Stimulated activated CD4-positive, alpha-beta T cell treated with anti-CD3 and anti-CD28 coated beads, Interleukin-12 subunit alpha, Interleukin-12 subunit beta, amount 100 ng/mL, for 24 hours (primary cell): Measurements from ENCODE around the gene NBEA.

Experiments
- DNase-seq, 2 experiments: peaks; one replicate each; pipeline ENCODE4 v3.0.0-alpha.2; 2020; ENCODE audit warnings: low read depth in 2 of 2

Gene NBEA

DNA sequence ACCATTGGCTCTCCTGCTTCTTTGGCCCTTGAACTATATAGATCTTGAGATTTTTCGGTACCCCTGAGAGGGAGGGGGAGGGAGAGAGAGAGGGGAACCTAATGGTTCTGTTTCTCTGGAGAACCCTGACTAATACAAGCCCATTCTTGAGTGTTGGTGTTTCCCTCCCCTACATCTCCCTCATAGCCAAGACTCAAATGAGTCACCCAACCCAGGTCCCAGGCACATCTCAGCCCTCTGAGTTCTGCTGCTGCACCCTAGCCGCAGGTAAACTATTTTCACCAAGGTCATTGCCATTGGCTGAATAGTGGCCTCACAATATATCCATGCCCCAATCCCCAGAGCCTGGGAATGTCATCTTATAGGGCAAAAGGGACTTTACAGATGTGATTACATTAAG, 760.2 kb downstream of the NBEA start:
- DNase-seq: no peak

DNA sequence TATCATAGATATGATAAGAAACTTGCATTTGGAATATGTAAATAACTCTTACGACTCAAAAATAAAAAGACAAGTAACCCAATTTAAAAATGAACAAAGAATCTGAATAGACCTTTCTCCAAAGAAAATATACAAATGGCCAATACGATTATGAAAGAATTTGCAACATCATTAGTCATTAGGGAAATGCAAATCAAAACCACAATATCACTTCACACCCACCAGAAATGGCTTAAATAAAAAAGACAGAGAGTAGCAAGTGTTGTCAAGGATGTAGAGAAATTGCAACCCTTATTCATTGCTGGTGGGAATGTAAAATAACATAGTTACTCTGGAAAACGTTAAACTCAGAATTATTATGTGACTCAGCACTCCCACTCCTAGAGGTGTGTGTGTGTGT, 761.0 kb downstream of the NBEA start:
- no peak for DNase-seq

DNA sequence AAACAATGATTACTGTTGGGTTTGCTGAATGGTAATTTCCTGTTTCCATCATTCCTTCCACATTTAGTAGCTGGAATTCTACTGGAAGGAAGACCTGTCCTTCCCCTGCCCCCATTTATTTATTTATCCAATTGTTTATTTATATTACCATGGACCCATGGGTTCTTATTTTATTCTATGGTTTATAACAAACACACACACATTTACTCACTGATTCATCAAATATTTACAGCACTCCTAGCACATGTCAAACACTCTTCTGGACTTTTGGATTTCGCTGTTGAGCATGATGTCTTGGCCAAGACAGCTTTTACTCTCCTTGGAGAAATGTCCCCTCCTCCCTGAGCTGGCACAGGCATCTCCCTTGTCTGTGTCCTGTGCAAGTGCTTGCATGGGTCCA, 762.3 kb downstream of the NBEA start:
- no peak for DNase-seq

DNA sequence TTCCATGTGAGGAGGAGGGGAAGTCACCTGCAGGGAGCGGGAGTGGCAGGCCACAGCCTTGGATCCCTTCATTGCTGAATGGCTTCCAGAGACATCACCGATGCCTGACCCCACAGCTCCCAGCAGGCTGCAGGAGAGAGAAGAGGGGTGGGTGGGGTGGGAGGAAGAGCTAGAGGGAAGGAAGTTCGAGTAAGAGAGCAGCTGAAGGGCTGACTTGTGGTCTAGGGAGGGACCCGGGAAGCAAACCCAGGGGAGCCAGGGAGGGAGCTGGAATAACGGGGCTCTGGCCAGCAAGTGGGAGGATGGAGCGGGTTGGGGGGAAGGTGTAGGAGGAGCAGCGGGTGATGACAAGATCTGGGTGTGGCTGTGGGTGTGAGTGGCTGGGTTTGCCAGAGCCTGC, 764.2 kb downstream of the NBEA start:
- no peak for DNase-seq

DNA sequence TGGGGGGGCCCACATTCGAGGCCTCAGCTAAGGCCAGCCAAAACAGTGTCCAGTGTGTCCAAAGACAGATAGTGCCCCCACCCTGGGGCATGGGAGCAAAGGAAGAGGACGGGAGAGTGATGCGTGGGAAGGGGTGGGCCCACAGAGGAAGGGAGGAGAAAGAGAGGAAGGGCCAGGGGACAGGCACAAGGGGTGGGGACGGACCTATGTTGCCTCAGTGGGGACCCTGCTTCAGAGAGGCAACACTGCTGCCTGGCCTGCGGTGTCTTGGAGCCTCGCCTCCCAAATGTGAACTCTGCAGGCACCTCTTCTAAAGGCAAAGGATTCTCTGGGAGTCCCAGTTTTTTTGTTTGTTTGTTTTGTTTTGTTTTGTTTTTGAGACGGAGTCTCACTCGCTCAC, 764.7 kb downstream of the NBEA start:
- DNase-seq: no peak

DNA sequence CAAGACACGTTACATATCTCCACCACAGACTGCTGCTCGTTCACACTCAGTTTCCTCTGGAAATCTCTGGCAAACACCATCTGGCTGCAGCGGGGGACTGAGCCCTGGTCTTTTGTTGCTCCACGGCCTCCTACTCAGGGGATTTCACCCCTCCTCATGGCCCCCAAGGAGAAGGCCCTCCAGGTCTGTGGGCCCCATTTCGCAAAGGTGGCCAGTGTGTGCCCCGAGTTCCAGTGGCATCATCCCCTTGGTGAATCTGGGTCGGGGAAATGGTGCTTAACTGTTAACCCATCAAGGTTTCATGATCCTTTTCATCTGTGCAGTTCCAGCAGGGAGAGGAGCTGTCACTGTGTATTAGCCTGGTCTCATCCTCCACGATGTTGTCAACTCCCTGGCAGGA, 769.8 kb downstream of the NBEA start:
- no peak for DNase-seq

DNA sequence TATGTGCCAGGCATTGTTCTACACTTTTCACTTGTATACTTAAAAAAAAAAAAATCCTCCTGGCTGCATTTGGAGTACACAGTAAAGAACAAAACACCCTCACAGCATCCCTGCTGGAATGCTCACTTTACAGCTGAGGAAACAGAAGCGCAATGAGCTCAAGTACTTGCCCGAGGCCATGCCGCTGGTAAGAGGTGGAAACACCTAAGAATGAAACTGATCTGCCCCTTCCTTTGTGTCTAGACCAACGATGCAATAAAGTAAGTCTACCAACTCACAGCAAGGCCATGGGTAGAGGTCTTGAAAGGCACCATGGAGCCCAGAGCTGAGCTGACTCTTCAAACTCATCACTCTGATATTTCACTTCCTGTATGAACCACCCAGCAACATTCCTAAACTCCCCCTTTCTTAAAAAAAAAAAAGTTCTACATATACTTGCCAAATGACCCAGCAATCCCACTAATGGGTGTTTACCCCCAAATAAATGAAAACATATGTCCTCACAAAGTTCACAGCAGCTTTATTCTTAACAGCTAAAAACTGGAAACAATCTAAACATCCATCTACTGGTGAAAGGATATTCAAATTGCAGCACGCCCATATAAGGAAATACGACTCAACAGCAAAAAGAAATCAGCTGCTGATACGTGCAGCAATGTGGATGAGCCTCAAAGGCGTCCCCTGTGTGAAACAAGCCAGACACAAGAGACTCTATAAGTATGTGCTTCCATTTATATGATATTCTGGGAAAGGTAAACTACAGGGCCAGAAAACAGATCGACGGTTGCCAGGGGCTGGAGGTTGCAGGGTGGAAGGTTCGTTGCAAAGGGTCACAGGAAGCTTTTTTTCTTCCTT, 771.1 kb downstream of the NBEA start:
- DNase-seq: no peak

DNA sequence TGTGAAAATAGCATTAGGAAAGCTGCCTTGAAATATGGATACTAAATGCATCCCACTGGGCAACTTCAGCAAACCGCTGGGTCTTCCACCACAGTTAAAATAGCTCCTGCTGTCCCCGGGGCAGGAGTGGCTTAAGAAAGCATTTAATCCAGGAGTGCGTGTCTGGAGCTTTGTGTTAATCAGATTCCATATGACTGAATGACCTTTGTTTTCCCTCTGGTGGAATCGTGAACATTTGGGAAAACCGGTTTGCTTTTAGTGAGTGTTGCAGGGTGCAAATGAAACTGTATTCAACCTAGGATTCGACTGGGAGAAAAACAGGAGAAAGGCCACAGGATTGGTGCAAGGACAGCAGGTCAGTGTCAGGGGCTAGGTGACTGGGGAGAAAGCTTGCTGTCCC, 772.1 kb downstream of the NBEA start:
- DNase-seq: no peak

DNA sequence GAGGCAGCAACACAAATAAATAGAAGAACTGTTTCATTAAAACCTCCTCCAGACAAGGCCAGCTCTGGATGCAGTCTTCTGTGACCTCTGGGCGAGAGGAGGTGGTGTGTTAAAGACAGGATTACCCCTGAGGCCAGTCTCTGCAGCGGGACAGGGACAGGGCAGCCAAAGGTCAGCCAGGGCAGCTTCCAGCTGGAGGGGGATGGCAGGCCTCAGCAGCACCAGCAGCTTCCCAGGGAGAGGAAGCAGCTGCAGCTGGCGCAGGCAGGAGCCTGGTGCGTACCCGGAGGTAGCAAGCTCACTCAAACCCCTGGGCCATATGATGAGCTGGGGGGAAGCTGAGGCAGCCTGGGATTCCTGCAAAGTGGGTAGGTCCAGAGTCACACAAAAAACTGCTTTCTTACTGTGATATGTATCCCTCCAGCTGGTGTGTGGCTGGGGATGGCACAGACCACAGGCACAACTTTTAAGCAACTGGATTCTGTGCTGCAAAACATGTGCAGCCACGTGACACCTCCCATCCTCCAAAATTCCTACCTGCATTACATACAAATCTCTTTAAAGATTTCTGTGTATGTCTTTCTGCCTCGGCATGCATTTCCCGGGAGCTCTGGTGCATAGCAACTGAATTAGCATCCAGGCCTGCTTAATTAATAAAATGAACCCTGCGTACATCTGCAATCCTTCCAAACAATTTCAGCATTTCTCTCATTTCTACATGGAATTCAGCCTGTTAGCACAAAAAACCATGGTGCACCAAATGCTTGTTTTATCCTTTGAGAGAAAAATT, 772.7 kb downstream of the NBEA start:
- DNase-seq: no peak

DNA sequence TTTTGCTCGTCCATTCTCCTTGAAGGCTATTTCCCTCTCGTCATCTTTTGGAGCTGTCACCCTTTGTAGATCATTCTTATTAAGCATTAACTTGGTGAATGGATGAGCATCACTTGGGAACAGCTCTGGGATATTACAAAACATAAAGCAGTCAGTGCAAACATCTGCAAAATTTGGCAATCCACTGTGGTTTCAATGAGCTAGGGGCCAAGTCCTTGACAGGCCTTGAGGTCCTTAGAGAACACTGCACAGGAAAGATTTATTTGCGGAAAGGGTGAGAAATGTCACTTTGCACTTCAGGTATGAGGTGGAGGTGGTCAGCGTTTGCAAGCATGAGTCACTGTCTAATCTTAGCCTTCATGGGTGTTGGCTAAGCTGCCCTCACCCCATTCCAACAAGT, 774.1 kb downstream of the NBEA start:
- no peak for DNase-seq

DNA sequence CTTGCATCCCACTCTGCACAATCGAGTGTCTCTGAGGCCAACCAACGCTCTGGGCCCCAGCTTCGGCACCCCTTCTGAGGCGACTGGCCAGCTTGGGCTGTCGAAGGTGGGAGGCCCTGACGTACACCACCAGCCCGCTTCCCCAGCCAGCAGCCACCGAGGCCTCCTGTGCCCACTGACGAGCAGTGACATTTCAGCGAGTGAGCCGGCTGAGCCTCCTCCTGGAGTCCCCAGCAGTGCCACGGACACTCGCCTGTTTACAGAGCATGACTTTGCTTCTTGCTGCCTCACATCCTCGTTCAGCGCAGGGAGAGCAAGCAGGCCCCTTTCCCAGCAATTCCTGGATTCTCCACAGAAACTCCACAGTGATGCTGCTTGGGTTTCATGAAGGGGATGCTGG, 774.7 kb downstream of the NBEA start:
- DNase-seq: no peak

DNA sequence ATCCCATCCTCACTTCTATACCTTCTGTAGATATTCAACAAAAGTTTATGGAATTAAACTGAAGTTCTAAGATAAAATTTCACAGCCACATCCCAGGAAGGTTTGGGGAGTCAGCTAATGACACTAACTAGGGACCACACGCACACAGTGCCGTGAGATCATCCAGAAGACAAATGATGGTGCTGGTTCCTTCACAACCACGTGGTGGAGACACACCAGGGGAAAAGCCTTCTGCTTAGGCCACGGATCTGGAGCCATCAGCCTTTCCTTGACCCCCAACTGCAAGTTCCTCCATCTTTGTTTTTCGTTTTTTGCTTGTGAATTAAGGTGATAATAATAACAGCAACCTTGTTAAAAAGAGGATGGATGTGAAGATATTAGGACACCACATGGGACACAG, 776.0 kb downstream of the NBEA start:
- DNase-seq: no peak

DNA sequence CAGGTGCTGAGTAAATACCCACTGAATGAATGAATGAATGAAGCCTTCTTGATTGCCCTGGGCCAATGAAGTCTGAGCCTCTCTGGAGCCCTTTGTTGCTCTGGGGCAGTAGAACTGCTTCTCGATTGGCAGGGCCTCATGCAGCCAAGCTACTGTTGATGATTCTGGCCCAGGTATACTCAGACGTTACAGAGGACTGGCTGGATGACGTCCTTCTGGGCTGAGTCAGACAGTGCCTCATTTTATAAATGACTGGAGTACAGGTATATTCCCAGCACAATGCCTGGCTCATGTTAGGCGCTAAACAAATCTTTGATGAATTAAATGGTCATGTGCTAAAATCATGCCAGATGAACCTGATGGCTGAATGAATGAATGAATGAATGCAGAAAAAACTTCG, 778.2 kb downstream of the NBEA start:
- no peak for DNase-seq

DNA sequence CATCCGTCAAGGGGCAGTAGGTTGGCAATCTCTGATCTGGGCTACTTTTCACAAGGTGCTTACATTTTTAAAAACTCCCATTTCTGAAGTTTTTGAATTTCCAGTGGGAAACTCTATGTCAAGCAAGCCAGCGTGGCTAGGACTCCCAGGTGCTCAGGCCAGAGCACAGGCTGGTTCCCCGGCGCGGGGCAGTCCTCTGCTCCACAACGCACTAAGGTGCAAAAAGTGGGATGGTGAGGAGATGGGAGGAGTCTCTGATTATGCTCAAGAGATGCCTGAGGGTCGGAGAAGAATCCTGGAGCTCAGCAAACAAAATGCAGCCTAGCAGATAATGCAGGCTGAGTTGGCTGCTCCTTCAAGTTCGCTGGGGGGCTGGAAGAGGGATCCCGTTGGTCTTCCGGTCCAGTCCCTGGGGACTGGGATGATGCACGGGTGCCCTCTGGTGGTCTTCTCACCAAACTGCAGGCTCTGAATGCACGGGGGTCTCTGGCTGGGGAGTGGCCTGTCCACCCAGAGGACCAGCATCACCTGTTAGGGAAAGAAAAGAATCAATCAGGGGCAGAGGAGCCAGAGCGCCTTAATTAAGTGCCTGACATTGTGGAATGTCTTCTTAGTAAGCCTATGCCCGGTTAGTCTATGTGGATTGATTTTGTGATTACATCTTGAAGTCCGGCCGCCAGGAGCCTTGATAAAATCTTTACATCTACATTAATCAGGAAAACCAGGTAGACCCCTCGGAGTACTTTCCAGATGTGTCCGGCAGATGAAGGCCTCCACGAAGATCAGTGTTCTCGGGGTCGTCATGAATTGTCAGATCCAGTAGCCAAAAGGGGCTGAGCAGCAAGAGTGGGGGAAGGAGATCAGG, 778.9 kb downstream of the NBEA start:
- peak in 1 of 2 experiments; percentile 15 for DNase-seq
